NCI-H1436 treated with DMSO at 0.1 percent for 48 hours (cell line): Measurements from ENCODE around the gene TULP4.
"Not testable (repeated sequence)": the region's sequence is repeated elsewhere in the genome, so short reads cannot be mapped to it uniquely, and the experiment has no call there.

ENCODE experiments used
- DNase-seq: peaks from one replicate; lab custom pipeline; 2025; lab: John Stamatoyannopoulos, UW

The TULP4 gene

DNA sequence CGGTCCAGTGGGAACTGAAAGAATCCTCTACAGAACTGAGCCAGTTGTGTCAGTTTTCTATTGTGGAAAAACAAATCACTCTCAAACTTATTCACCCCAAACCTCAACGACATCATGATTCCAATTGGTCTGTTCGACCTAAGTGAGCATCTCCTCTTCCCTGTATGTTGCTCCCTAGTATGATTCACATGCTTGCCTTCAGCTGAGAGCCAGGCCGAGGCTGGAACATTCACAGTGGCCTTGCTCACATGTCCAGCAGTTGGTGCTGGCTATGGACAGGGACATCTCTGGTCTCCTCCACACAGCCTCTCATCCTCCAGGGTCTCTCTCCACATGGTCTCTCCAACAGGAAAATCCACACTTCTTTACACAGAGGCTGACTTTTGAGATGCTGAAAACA, 219.3 kb downstream of the TULP4 start:
- DNase-seq: no peak

DNA sequence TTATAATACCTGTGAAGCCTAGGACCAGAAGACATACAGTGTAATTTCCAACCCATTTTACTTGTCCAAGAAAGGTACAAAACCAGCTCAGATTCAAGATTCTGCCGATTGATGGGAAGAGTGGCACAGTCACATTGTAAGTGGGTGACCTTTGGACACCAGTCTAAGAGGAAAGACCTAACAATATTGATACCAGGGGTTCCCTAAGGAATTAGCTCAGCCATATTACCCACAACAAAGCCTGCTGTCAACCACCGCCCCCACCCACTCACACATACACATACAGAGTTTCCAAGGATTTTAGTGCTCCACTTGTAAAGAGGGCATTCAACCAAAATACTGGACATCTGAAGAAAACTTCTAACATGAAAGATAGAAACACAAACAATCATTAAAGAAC, 219.7 kb downstream of the TULP4 start:
- DNase-seq: no peak

DNA sequence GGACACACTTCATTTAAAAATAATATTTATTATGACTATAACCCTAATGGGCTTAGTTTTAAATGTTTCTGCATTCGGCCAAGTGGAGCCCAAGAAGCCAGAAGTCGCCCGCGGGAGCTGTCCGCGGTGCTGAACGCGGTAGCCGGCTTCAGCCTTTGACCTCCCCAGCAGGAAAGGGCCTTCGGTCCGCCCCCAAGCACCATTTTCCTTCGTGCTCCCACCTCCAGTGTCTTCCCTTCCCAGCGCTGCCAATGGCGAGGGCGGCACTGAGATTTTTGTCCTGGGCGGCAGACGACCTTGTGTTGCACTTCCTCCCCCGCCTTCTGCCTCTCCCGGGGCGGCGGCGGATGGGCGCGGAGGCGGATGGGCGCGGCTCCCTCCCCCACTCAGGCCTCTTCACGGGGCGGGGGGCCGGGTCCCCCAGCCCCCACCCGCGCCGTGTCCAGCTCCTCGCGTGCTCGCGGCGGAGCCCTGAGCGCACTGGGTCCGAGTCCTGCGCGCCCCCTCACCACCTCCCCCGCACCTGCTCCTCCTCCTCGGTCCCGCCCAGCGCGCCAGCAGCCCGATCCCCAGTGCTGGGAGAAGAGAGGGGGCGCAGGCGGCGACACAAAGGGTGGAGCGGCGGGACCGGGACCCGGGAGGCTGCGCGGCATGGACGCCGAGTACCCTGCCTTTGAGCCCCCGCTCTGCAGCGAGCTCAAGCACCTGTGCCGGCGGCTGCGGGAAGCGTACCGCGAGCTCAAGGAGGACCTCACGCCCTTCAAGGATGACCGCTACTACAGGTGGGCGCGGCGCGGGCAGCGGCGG, 224.0 kb downstream of the TULP4 start:
- no peak for DNase-seq

DNA sequence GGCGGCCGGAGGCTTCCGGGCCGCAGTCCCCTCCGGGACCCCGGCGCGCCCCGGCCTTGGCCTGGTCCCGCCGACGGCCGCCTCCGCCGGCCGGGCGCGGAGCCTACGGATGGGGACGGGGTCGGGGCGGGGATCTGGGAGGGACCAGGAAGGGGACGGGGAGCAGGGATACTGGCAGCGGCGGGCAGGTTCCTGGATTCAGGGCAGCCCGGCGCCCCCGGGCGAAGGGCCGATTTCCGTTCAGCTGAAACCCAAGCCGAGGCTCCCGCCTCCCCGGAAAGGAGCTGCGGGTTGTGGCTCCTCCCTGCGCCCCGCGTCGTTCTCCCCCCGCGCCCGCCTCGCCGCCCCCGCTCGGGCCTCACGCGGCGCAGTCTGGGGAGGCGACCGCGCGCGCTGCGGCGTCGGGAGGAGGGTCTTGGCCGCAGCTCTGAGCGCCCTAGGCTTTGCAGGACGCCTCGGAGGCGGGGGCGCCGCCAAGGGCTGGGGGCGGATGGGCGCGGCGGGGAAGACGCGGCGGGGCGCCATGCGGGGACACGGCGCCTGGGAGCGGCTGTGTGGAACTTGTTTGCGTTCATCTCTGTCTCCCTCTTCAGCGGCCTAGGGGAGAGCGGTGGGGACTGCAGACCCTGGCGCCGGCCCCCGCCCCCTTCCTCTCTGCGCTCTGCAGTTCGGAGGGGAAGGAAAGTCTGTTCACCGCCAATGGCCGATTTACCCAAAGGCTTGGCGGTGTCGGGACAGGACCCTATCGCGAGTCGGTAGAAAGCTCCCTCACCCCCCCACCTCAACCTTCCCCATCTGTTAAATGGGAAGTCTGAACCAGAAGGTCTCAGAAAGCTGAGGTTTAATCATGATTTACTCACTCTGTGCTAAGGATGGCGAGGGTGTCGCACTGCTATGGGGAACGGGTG, 224.9 kb downstream of the TULP4 start:
- no peak for DNase-seq

DNA sequence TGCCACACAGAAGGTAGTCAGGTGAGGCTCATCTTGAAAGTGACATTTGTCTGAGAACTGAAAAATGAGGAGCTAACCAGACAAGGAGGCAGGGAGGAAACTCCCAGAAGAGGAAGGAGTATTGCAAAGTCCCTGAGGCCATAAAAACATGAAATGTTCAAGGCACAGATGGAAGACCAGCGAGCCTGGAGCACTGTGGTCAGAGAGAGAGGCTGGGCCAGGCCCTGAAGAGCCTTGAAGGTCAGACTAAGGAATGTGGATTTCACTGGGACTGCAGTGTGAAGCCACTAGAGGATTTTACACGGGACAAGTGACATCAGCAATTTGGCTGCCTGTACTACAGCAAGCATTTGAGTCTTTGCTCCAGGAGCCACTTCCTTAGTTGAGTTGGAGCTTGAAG, 226.5 kb downstream of the TULP4 start:
- DNase-seq: no peak

DNA sequence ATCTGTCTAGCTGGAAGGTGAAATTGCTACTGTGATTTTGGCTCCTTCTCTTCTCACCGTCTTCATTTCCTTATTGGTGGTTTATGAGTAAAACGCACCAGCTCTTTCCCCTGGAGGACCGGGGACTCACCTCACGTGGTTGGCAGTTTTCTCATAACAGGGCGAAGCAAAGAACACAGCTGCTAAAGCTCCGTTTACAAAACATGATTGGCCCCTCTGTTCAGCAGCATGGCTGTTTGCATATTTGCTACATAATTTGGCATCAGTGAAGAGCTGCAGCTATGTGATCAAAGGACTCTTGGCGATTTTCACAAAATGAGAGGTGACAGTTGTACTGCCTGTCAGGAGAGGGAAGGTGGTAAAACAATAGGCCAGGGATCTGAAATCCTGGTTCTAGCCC, 227.1 kb downstream of the TULP4 start:
- DNase-seq: peak; percentile 60

DNA sequence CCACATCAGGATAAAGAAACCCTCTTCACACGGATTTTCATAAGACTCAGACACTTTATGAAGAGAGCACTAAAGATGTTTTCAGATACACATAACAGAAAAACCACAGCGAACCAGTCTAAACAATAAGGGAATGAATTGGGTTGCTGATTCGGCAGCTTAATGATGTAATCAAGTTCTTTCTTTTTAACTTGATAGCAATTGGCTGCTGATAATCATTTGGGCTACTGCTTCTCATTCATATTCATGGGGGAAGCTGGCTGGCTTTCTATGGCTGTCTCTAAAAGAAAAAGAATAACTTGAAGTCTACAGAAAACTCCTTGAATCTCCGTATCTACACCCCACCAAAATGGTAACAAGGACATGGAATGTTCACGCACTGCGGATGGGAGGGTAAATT, 227.6 kb downstream of the TULP4 start:
- no peak for DNase-seq

DNA sequence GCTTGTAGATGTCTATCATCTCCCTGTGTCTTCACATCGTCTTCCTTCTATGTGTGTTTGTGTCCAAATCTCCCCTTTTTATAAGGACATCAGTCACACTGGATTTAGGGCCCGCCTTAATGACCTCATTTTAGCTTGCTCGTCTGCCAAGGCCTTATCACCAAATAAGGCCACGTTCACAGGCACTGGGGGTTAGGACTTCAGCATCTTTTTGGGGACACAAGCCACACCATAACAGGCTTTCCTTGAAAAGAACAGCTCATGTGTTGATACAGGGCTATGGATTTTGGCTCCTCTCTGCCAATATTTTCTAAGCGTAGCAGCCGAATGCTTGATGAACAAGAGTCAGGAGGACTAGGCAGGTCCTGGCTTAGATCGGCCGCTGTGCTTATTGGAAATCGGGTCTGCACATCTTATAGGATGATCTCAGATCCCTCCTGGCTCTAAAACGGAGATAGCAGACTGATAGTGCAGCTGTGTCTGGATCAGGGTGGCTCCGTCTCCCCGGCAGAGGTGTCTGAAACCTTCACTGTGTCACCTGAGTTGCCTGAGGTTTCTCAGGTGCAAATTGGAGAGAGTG, 231.4 kb downstream of the TULP4 start:
- DNase-seq: no peak

DNA sequence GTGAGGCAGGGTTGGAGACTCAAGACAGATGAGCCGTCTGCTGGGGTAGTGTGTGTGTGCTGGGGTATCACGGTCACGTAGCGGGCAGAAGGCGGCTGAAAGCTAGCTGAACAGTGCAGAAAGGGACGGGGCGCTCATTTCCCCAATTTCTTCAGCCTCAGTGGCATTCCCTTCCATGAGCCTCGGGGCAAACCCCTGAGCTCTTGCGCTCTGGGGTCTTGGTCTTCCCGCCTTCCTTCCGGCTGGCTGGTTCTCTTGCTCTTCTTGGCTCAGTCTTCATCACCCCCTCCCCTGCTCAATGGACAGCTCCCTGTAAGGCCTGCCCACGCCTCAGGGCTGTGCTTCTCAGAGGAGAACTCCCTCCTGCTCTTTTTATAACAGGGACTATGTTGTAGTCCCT, 232.2 kb downstream of the TULP4 start:
- no peak for DNase-seq

DNA sequence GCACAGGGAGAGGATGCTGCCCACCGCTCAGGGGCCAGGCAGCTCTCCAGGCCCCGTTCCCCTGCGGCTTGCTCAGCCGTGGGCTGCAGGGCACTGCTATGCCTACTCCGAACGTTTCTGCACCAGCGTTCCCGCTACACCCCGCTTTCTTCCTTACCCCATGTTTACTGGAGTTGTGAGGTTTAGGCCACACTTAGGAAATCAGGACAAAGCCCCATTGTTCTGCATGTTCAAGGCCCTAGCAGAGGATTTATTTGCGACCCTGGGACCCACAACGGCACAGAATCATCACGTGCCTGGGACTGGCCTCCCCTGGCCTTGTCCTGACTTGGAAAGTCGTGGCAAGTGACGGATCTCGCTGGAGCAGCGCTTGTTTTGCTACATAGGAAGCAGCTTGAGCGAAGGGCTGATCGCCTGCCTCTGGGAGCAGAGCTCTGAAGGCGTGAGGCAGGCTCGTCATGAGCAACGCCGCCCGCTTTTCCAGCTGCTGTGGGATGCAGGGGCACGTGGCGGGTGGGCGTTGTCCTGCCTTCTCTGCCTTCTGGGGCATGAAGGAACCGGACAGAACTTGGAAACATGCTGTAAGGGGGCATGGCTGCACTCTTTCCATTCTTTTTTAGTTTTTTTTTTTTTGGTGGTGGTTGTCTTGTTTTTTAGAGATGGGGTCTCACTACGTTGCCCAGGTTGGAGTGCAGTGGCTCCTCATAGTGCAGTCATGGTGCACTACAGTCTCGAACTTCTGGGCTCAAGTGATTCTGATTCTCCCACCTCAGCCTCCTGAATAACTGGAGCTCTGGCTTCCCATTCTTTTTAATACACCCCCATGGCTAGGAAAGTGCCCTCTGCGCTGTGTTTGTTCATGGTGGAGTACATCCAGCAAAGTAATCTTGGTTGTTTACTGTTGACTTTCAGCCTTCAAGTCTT, 233.0 kb downstream of the TULP4 start:
- no peak for DNase-seq

DNA sequence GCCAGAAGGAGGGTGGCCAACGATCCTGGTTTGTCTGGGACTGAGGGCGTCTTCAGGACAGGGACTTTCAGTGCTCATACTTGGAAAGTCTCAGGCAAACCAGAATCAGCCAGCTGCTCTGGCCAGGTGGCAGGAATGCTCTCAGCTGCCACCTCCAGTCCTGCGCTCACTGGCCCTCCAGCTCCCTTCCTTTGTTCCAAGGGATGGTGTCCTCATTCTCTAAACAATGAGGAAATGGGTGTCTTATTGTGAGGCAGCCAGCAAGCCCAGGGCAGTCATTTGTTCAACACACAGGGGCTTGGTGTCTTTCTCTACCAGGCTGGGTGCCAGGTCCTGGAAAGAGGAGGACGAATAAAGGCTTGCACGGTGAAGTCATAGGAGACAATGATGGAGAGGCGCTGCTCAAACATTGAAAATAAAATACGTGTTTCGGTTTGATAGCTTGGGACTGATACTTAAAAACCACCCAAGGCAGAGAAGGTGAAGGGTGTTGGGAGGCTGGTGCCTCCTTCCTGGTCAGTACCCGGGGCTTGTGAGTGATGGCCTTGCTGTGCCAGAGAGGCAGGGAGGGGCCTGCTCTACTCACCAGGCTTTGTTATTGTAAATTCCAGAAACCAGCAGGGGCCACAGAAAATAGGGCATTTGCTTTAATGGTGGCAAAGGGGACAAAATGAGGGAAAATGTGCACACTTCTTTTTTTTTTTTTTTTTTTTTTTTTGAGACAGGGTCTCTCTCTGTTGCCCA, 236.3 kb downstream of the TULP4 start:
- DNase-seq: no peak

DNA sequence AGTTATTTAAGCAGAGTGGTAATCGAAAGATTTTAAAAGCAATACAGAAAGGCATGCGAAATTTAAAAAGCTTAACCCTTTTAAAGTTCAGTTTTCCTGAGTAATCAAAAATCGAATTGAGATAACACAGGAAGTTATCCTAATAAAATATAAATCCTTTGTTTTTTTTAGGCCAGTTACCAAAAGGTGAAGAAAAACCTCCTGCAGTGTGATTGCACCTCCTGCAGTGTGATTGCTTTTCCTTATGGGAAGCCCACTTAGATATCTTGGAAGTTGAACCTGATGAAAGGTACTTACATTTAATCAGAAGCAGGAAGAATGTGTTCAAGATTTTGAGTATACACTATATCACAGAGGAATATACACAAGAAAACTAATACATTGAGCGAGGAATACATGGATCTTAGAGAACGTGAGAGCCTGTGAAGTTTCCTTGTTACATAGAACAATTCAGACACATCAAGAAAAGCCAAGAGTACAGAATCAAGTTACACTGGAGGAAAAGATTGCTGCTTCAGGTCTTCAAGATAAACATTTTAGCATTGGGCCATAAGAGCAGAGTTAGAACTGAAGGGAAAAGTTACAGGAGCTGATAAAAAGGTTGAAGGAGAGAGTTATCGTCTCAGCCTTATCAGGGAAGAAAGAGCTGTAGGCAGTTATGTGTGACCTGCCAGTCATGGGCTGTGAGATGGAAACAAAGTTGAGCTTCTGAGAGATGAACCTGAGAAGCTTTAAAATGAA, 240.0 kb downstream of the TULP4 start:
- DNase-seq: no peak

DNA sequence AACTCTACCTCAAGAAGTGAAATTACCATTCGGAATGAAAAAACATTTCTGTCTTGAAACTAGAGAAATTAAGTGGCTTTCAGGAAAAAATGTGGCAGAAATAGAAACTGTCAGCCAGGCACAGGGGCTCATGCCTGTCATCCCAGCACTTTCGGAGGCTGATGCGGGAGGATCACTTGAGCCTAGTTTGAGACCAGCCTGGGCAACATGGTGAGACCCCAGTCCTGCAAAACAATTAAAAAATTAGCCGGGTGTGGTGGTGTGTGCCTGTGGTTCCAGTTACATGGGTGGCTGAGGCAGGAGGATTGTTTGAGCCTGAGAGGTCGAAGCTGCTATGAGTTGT, 240.5 kb downstream of the TULP4 start:
- no peak for DNase-seq

DNA sequence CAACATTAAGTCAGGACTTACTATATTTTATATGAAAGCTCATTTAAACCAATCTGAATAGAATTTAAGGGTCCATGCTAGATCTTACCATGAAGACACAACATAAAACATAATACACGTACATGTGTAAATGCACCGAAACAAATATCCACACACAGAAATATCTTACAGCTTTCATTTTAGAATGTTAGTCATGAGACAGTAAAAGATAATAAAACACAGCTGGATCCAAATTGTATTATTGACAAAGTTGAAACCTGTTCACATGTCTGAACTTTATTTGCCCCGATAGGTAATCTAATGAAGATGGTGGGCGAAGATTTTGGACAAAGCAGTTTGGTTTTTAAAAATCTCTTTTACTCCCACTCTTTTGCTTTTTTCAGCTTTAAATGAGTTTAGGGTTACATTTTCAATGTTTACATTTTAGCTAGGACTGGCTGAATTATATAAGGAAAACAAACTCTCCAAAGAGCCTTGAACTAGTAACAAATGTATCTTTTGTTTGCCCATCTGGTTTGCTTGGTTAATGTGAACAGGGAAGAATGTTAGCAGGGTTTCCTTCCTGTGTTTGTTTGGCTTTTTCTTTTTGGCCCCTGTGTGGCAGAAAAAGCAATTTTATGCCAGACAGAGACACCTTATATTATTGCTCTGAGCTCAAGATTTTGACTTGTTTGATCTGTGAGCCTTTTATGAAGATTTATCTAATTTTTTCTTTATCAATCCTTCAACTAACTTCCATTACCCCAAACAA, 242.5 kb downstream of the TULP4 start:
- DNase-seq: no peak

DNA sequence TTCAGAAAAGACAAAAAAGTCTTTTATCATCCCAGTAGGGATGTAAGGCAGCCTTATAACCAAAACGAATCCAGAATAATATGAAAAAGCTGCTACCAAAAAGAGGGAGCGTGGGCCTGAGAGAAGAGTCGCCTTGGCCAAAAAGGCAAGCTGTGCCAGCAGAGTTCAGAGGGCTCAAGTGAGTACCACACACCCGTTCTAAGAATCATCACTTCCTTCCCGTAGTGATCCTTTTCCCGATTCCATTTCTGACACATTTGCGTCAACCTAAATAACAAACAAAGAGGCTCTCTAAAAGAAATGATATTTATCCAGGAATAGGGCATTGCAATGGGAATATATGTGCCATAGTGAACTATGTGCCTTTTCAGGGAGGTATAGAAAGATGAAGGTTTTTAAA, 243.8 kb downstream of the TULP4 start:
- DNase-seq: no peak

DNA sequence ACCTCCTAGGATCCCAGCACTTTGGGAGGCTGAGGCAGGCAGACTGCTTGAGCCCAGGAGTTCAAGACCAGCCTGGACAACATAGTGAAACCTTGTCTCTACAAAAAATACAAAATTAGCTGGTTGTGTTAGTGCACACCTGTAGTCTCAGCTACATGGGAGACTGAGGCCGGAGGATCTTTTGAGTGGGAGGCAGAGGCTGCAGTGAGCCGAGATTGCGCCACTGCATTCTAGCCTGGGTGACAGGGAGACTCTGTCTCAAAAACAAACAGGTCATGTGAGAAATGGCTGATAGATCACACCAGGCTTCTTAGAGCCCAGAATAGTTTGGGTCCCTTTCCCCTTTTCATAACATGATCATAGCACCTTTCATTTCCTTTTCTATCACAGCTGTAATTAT, 244.8 kb downstream of the TULP4 start:
- DNase-seq: not testable (repeated sequence)

DNA sequence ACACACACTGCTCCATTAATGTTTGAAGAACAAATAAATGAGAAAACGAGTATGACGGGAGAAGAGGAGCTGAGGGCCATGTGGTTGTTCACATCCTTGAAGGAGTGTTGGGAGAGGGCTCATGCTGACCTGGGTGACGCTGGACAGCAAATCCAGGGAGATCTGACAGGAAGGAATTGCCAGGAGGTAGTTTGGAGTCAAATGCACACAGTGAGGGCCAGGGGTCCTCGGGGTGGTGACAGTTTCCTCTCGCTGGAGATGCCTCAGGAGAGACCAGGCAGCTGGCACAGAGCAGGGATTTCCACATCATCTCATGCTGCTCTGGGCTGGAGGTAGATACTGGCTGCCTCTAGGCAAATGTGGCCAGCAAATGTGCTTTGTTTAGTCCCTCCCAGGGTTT, 245.7 kb downstream of the TULP4 start:
- no peak for DNase-seq

DNA sequence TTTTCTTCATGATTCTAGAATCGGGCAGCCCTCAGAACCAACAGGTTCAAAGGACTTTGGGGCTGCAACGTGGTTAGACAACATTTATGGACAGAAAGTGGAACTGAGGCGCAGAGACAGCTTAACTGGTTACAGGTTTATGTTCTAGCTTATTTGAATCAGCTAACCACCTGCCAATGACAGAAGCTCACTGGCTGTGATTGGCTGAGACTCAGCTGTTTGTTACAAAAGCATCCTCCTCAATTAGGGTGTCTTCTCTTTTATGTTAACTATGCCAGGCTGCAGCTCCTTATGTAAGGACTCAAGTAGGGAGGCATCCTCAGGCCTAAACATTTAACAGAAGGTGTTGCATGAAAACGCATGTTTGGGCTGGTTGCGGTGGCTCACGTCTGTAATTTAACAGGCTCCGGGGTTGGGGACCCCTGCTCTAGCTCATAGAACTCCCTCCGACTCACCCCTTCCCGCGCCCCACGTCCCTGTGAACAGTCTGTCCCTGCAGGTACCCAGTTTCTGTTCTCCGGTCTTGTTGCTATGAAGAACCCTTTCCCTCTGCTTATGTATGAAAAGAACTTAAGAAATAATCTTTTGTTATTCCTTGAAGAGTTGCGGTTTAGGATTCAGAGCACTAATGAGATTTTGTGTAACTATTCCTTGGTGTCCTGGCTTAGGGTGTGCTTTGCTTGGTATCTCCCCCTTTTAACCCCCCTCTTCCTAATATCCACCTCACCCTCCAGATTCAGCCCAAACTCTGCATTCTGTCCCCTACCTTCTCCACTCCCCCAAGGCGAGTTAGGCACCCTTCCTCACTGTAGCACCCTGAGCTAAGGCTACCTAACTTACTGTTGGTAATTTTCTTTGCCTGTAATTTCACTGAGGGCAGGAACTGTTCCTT, 246.4 kb downstream of the TULP4 start:
- no peak for DNase-seq
